ENCODE results near the gene ATP6V1B1. TPM values are rescaled to one million over a fixed set of nuclear protein-coding genes. Genes with fewer than 3 reads are reported as not detected.

The ATP6V1B1 gene
- total RNA-seq: not detected
- total RNA-seq (2013): not detected

DNA sequence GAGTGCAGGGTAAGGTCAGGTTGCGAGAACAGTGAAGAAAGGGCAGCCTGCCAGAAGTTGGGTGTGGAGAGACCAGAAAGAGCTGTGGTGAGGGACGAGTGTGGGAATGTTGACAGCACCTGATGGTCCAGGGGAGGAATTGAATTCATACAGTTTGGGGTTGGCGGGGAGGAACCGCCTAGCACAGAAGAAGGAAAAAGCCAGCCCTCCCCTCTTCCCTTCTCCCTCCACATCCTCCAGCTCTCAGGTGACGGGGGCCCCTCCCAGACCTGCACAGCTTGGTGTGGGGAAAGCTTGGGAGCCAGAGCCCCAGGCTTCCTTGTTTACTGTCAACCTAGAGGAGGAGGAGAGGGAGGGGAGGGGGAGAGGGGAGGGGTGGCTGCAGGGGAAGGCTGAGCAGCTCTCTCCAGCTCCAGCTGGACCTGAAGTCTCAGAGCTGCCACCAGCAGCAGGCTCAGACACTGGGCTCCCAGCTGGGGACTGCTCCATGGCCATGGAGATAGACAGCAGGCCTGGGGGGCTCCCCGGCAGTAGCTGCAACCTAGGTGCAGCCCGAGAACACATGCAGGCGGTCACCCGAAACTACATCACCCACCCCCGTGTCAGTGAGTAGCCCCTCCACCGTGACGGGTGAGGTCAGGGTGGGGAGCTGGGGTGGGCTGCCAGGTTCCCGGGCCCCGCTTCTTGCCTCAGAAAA is at the start of gene ATP6V1B1:
ATP6V1B1 (plus strand) TSS at position 433 of the 697 bp plus-strand sequence; CDS start at position 488, 55 bp downstream.
- intact Hi-C loops (cut with micrococcal nuclease): no loop called here
- Mint-ChIP-seq H3K4me1 (no peaks in the 10 kb centered on the region), H3K9me3 (no peaks in the 10 kb centered on the region), H3K27ac (no peak within 1 kb of the TSS), H3K4me3 (no peak within 1 kb of the TSS), H3K27me3 (ENCODE audit: low read depth in 2 of 2) (peaks cover 11 to 16% of the 10 kb centered on the region in 2 donors), H3K36me3 (no peaks in the 10 kb centered on the region)
- no peaks in the 10 kb centered on the region for H3K36me3 ChIP-seq (ENCODE audit: control insufficient read depth, insufficient read depth, low read length)
- ATAC-seq (no peak), DNase-seq (no peak)
- WGBS (ENCODE audit: insufficient coverage): 84% methylated on average over 11 of the region's 14 CpGs
- H3K27ac ChIP-seq (ENCODE audit: low read length): no peak within 1 kb of the TSS
- H3K4me1 ChIP-seq (ENCODE audit: control insufficient read depth, insufficient read depth, low read length): no peaks in the 10 kb centered on the region
- no peak within 1 kb of the TSS for H3K4me3 ChIP-seq (ENCODE audit: low read length)
- TF ChIP-seq, protein P1, sequence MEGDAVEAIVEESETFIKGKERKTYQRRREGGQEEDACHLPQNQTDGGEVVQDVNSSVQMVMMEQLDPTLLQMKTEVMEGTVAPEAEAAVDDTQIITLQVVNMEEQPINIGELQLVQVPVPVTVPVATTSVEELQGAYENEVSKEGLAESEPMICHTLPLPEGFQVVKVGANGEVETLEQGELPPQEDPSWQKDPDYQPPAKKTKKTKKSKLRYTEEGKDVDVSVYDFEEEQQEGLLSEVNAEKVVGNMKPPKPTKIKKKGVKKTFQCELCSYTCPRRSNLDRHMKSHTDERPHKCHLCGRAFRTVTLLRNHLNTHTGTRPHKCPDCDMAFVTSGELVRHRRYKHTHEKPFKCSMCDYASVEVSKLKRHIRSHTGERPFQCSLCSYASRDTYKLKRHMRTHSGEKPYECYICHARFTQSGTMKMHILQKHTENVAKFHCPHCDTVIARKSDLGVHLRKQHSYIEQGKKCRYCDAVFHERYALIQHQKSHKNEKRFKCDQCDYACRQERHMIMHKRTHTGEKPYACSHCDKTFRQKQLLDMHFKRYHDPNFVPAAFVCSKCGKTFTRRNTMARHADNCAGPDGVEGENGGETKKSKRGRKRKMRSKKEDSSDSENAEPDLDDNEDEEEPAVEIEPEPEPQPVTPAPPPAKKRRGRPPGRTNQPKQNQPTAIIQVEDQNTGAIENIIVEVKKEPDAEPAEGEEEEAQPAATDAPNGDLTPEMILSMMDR (IDR thresholded peaks at IDR 0.05): no peak
- H3K27me3 ChIP-seq (ENCODE audit: control insufficient read depth, insufficient read depth, low read length): no peaks in the 10 kb centered on the region
- H3K9me3 ChIP-seq (ENCODE audit: control insufficient read depth, insufficient read depth, low read length): no peaks in the 10 kb centered on the region

DNA sequence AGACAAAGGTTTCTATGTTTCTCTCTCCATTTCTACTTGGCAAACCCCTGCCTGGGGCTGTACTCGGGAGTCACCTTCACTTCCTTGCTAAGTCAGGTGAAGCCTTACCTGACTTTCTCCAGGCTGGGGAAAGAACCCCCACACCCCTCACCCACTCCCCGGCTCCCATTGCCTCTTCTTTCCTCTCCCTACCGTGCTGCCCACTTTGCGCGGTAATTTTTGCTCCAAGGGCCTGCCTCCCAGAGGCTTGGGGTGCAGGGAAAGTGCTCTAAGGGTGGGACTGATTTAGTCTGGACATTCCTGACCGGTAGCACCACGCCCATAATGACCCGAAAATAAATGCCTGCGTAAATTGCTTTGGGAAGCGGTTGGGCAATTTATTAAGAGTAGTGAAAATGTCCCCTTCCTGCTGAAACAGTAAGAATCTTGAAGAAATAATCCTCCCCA is 49.1 kb upstream of the ATP6V1B1 start:
- Mint-ChIP-seq H3K36me3 (no peaks in the 10 kb centered on the region), H3K4me1 (peaks cover 31 to 33% of the 10 kb centered on the region in 2 donors), H3K27ac (no peak overlapping the region), H3K4me3 (peak overlapping the region; percentile 89), H3K9me3 (no peaks in the 10 kb centered on the region), H3K27me3 (ENCODE audit: low read depth in 2 of 2) (peaks cover 74 to 78% of the 10 kb centered on the region in 2 donors)
- Histone ChIP-seq H3K4me1 (ENCODE audit: control insufficient read depth, insufficient read depth, low read length) (peaks cover 29% of the 10 kb centered on the region), H3K27ac (ENCODE audit: low read length) (no peak overlapping the region), H3K4me3 (ENCODE audit: low read length) (no peak overlapping the region), H3K36me3 (ENCODE audit: control insufficient read depth, insufficient read depth, low read length) (no peaks in the 10 kb centered on the region), H3K9me3 (ENCODE audit: control insufficient read depth, insufficient read depth, low read length) (no peaks in the 10 kb centered on the region), H3K27me3 (ENCODE audit: control insufficient read depth, insufficient read depth, low read length) (peaks cover 60% of the 10 kb centered on the region)
- intact Hi-C loops (cut with micrococcal nuclease): no loop called here
- no peak for ATAC-seq
- TF ChIP-seq, protein P1 (IDR thresholded peaks at IDR 0.05): no peak
- 13% methylated on average over 6 of the region's 10 CpGs for WGBS (ENCODE audit: insufficient coverage)
- DNase-seq: no peak

DNA sequence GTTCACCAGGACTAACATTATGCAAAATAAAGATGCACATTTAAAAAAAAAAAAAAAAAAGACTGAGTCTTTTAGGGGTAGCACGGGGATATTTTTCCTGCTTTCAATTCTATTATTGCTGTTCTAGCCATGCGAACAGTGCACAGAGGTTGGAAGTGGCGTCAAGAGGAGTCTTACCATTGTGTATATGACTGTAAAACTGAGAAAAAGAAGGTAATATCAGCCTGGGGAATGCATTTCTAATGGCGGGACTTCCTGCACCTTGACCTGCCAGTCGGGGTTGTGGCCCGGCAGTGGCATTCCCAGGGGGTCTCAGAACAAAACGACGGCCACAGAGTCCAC is 48.5 kb upstream of the ATP6V1B1 start:
- H3K4me3 Mint-ChIP-seq: peak overlapping the region; percentile 89
- 14% methylated on average over 7 of the region's 8 CpGs for WGBS (ENCODE audit: insufficient coverage)
- intact Hi-C loops (cut with micrococcal nuclease): no loop called here
- Histone ChIP-seq H3K36me3 (ENCODE audit: control insufficient read depth, insufficient read depth, low read length) (no peaks in the 10 kb centered on the region), H3K27me3 (ENCODE audit: control insufficient read depth, insufficient read depth, low read length) (peaks cover 60% of the 10 kb centered on the region), H3K4me1 (ENCODE audit: control insufficient read depth, insufficient read depth, low read length) (peaks cover 29% of the 10 kb centered on the region), H3K4me3 (ENCODE audit: low read length) (peak overlapping the region; percentile 35), H3K27ac (ENCODE audit: low read length) (no peak overlapping the region), H3K9me3 (ENCODE audit: control insufficient read depth, insufficient read depth, low read length) (no peaks in the 10 kb centered on the region)
- no peak for DNase-seq
- no peak for ATAC-seq
- no peaks in the 10 kb centered on the region for H3K9me3 Mint-ChIP-seq
- H3K4me1 Mint-ChIP-seq: peaks cover 31 to 33% of the 10 kb centered on the region in 2 donors
- H3K27ac Mint-ChIP-seq: no peak overlapping the region
- H3K27me3 Mint-ChIP-seq (ENCODE audit: low read depth in 2 of 2): peaks cover 74 to 78% of the 10 kb centered on the region in 2 donors
- H3K36me3 Mint-ChIP-seq: no peaks in the 10 kb centered on the region
- TF ChIP-seq, protein P1 (IDR thresholded peaks at IDR 0.05): no peak

Data from natural killer cell (primary cell).